Neuronal stem cell (in vitro differentiated cells): ENCODE results near the gene SMTNL2.
A peak's percentile ranks its signal among the peaks of the same experiment; 100 is the strongest.

ENCODE experiments used
- DNase-seq: peaks from one replicate; pipeline ENCODE4 v3.0.0-alpha.2; 2013; ENCODE audit warnings: low spot score
- H2AFZ ChIP-seq: one replicate; pipeline ENCODE4 v1.6.1; 2013; ENCODE audit warnings: mild to moderate bottlenecking, low read length, inconsistent platforms
- H2AK5ac ChIP-seq: 2 replicates; pipeline ENCODE4 v1.6.1; 2013; ENCODE audit warnings: low read depth, mild to moderate bottlenecking, inconsistent platforms, low read length, moderate library complexity, mixed read lengths
- H2BK120ac ChIP-seq: 2 replicates; pipeline ENCODE4 v1.6.1; 2013; ENCODE audit warnings: low read depth, mild to moderate bottlenecking, inconsistent platforms, low read length, moderate library complexity, mixed read lengths
- H2BK12ac ChIP-seq: one replicate; pipeline ENCODE4 v1.6.1; 2013; ENCODE audit warnings: low read length, inconsistent platforms
- H2BK15ac ChIP-seq: 2 replicates; pipeline ENCODE4 v1.6.1; 2013; ENCODE audit warnings: mild to moderate bottlenecking, low read length, inconsistent platforms, mixed read lengths
- H2BK5ac ChIP-seq: one replicate; pipeline ENCODE4 v1.6.1; 2013; ENCODE audit warnings: inconsistent platforms, mild to moderate bottlenecking, low read length, moderate library complexity
- H3K14ac ChIP-seq: one replicate; pipeline ENCODE4 v1.6.1; 2013; ENCODE audit warnings: low read length, inconsistent platforms
- H3K18ac ChIP-seq: 2 replicates; pipeline ENCODE4 v1.6.1; 2013; ENCODE audit warnings: low read length, inconsistent platforms
- H3K23ac ChIP-seq: 2 replicates; pipeline ENCODE4 v1.6.1; 2013; ENCODE audit warnings: low read depth, mild to moderate bottlenecking, mixed read lengths, low read length, inconsistent platforms; ENCODE audit not compliant: poor library complexity
- H3K27ac ChIP-seq: replicated peaks from 3 replicates; pipeline ENCODE4 v1.5.1; 2013; ENCODE audit warnings: low read length, inconsistent platforms
- H3K27me3 ChIP-seq, 3 experiments: 2 replicates each; pipeline ENCODE4 v1.6.1; 2013; ENCODE audit warnings: low read length in 3 of 3, mild to moderate bottlenecking in 2 of 3, inconsistent platforms in 1 of 3, low read depth in 1 of 3, mixed read lengths in 1 of 3, moderate library complexity in 1 of 3; ENCODE audit not compliant: control insufficient read depth in 3 of 3, insufficient read depth in 3 of 3
- H3K36me3 ChIP-seq, 2 donors: replicated peaks in 1 of 2; 2 replicates each; pipeline ENCODE4 v1.6.1; 2013; ENCODE audit warnings: low read length in 2 of 2; ENCODE audit not compliant: control insufficient read depth in 2 of 2, insufficient read depth in 2 of 2
- H3K4ac ChIP-seq: 2 replicates; pipeline ENCODE4 v1.6.1; 2013; ENCODE audit warnings: inconsistent platforms, mild to moderate bottlenecking, low read length, moderate library complexity
- H3K4me1 ChIP-seq, 2 donors: 1 replicate in 1 of 2; 2 replicates in 1 of 2; pipeline ENCODE4 v1.6.1; 2013; ENCODE audit warnings: low read length in 2 of 2, low read depth in 1 of 2; ENCODE audit not compliant: control insufficient read depth in 2 of 2, insufficient read depth in 1 of 2
- H3K4me2 ChIP-seq: one replicate; pipeline ENCODE4 v1.6.1; 2013; ENCODE audit warnings: mild to moderate bottlenecking, low read length, inconsistent platforms; ENCODE audit not compliant: insufficient read depth, poor library complexity, severe bottlenecking
- H3K4me3 ChIP-seq, 2 donors: 2 replicates each; pipeline ENCODE4 v1.5.1; 2013; ENCODE audit warnings: low read length in 2 of 2, mild to moderate bottlenecking in 2 of 2, inconsistent platforms in 1 of 2, moderate library complexity in 1 of 2
- H3K79me1 ChIP-seq: one replicate; pipeline ENCODE4 v1.6.1; 2013; ENCODE audit warnings: low read depth, mild to moderate bottlenecking, inconsistent platforms, low read length, moderate library complexity
- H3K9ac ChIP-seq: one replicate; pipeline ENCODE4 v1.6.1; 2013; ENCODE audit warnings: mild to moderate bottlenecking, low read depth, low read length, inconsistent platforms; ENCODE audit not compliant: poor library complexity
- H3K9me3 ChIP-seq, 2 donors: replicated peaks in 1 of 2; 2 replicates each; pipeline versions ENCODE3 to v1.6.1; 2013; ENCODE audit warnings: low read length in 2 of 2, mild to moderate bottlenecking in 2 of 2, inconsistent platforms in 1 of 2, low read depth in 1 of 2, mixed read lengths in 1 of 2, moderate library complexity in 1 of 2; ENCODE audit not compliant: control insufficient read depth in 2 of 2, insufficient read depth in 1 of 2
- H4K8ac ChIP-seq: one replicate; pipeline ENCODE4 v1.6.1; 2013; ENCODE audit warnings: low read depth, mild to moderate bottlenecking, inconsistent platforms, low read length, moderate library complexity
- H4K91ac ChIP-seq: one replicate; pipeline ENCODE4 v1.6.1; 2013; ENCODE audit warnings: low read length, low read depth, mild to moderate bottlenecking, inconsistent platforms; ENCODE audit not compliant: poor library complexity
- WGBS, 2 donors: extraction: QIAGEN DNeasy Blood & Tissue Kit; methylation state at CpG; one replicate each; pipeline ENCODE4 v1.1.7; 2013; ENCODE audit warnings: missing lambda C conversion rate in 2 of 2, mixed read lengths in 1 of 2; ENCODE audit not compliant: insufficient read length in 2 of 2, insufficient replicate concordance in 1 of 2; ENCODE audit errors: extremely low coverage in 2 of 2; 5-methylcytosine and 5-hydroxymethylcytosine counted together

SMTNL2 gene

GRCh38 chr17:4538236-4539002 lies 45.9 kb upstream of the SMTNL2 start:
- H4K8ac ChIP-seq: no peak overlapping the region
- H2BK12ac ChIP-seq: no peak overlapping the region
- no peak overlapping the region for H3K4ac ChIP-seq
- no peak overlapping the region for H2AK5ac ChIP-seq
- H3K27ac ChIP-seq: no peak overlapping the region
- H2AFZ ChIP-seq: no peak overlapping the region
- no peak overlapping the region for H3K18ac ChIP-seq
- peaks cover 10 to 20% of the 10 kb centered on the region in 2 donors for H3K4me1 ChIP-seq
- peaks cover 17% of the 10 kb centered on the region for H3K79me1 ChIP-seq
- peaks cover 36 to 58% of the 10 kb centered on the region in 2 donors for H3K36me3 ChIP-seq
- no peak overlapping the region for H3K4me3 ChIP-seq
- H4K91ac ChIP-seq: no peak overlapping the region
- H2BK5ac ChIP-seq: no peak overlapping the region
- no peak overlapping the region for H3K4me2 ChIP-seq
- H2BK120ac ChIP-seq: no peak overlapping the region
- no CpG with 5 or more reads among the region's 13 CpGs for WGBS, 2 donors
- H3K9me3 ChIP-seq: no peaks in the 10 kb centered on the region
- H3K23ac ChIP-seq: no peak overlapping the region
- H3K27me3 ChIP-seq: no peaks in the 10 kb centered on the region
- no peak overlapping the region for H2BK15ac ChIP-seq
- H3K14ac ChIP-seq: no peak overlapping the region
- H3K9ac ChIP-seq: no peak overlapping the region
- no peak for DNase-seq

GRCh38 chr17:4539025-4539424 lies 45.3 kb upstream of the SMTNL2 start:
- no CpG with 5 or more reads among the region's 8 CpGs for WGBS, 2 donors

GRCh38 chr17:4539576-4540223 lies 44.6 kb upstream of the SMTNL2 start:
- Histone ChIP-seq H2BK5ac (no peak overlapping the region), H3K27me3 (no peaks in the 10 kb centered on the region), H2AK5ac (no peak overlapping the region), H2BK120ac (no peak overlapping the region), H3K27ac (no peak overlapping the region), H3K36me3 (peaks cover 42 to 67% of the 10 kb centered on the region in 2 donors), H3K4me1 (peaks cover 0 to 13% of the 10 kb centered on the region in 2 donors), H4K91ac (no peak overlapping the region), H2AFZ (no peak overlapping the region), H3K79me1 (peaks cover 17% of the 10 kb centered on the region), H2BK15ac (no peak overlapping the region), H2BK12ac (no peak overlapping the region), H3K23ac (no peak overlapping the region), H3K4ac (no peak overlapping the region), H4K8ac (no peak overlapping the region), H3K9me3 (no peaks in the 10 kb centered on the region), H3K4me3 (no peak overlapping the region), H3K9ac (no peak overlapping the region), H3K18ac (no peak overlapping the region), H3K4me2 (no peak overlapping the region), H3K14ac (no peak overlapping the region)
- DNase-seq: no peak
- WGBS, 2 donors: no CpG with 5 or more reads among the region's 26 CpGs

More at GRCh38 chr17:4539025-4539424, 45.3 kb upstream of the SMTNL2 start:
- Histone ChIP-seq H4K8ac (no peak overlapping the region), H3K27ac (no peak overlapping the region), H3K9ac (no peak overlapping the region), H3K27me3 (no peaks in the 10 kb centered on the region), H2BK5ac (no peak overlapping the region), H3K14ac (no peak overlapping the region), H4K91ac (no peak overlapping the region), H3K4ac (no peak overlapping the region), H3K4me3 (no peak overlapping the region), H2BK120ac (no peak overlapping the region), H3K9me3 (no peaks in the 10 kb centered on the region), H2BK15ac (no peak overlapping the region), H3K23ac (no peak overlapping the region), H2AFZ (no peak overlapping the region), H3K79me1 (peaks cover 17% of the 10 kb centered on the region), H3K18ac (no peak overlapping the region), H2AK5ac (no peak overlapping the region), H2BK12ac (no peak overlapping the region), H3K4me1 (peaks cover 4 to 17% of the 10 kb centered on the region in 2 donors), H3K36me3 (peaks cover 38 to 63% of the 10 kb centered on the region in 2 donors), H3K4me2 (no peak overlapping the region)
- no peak for DNase-seq

- Histone ChIP-seq H2BK5ac (peak overlapping the region; percentile 75), H2AK5ac (no peak overlapping the region), H3K4me2 (no peak overlapping the region), H3K9ac (no peak overlapping the region), H2BK12ac (no peak overlapping the region), H3K27me3 (no peaks in the 10 kb centered on the region), H3K4ac (no peak overlapping the region), H4K91ac (no peak overlapping the region), H3K18ac (no peak overlapping the region), H3K9me3 (no peaks in the 10 kb centered on the region), H3K4me1 (peaks cover 0 to 13% of the 10 kb centered on the region in 2 donors), H4K8ac (no peak overlapping the region), H2BK15ac (no peak overlapping the region), H2BK120ac (no peak overlapping the region), H3K4me3 (no peak overlapping the region), H3K36me3 (peaks cover 42 to 67% of the 10 kb centered on the region in 2 donors), H3K79me1 (peaks cover 17% of the 10 kb centered on the region), H3K23ac (no peak overlapping the region), H2AFZ (no peak overlapping the region), H3K27ac (no peak overlapping the region), H3K14ac (no peak overlapping the region)
- WGBS, 2 donors: no CpG with 5 or more reads among the region's 14 CpGs
- DNase-seq: no peak
Measured at GRCh38 chr17:4540224-4540651, 44.1 kb upstream of the SMTNL2 start.
